K562 (cell line): ENCODE data around the gene IDUA. TPM values are rescaled to one million over a fixed set of nuclear protein-coding genes. Genes with fewer than 3 reads are reported as not detected.

Source experiments
- CC2D1A ChIP-seq: fragments of 450-650 bp; IDR thresholded peaks from 2 replicates; pipeline ENCODE4 v1.6.1; 2017; ENCODE audit warnings: mild to moderate bottlenecking
- MECOM ChIP-seq: fragments of 250-450 bp; sonication (Bioruptor Pico); IDR thresholded peaks from 2 replicates; pipeline ENCODE4 v1.8.0; 2022; ENCODE audit warnings: inconsistent platforms
- NR0B1 ChIP-seq: fragments of 450-650 bp; IDR thresholded peaks from one replicate; pipeline ENCODE4 v1.6.1; 2018; ENCODE audit warnings: mild to moderate bottlenecking, moderate library complexity; ENCODE audit not compliant: partially characterized antibody
- PHF8 ChIP-seq: fragments of 200-600 bp; sonication (generic); IDR thresholded peaks from 2 replicates; pipeline ENCODE4 v1.6.1; 2012; ENCODE audit warnings: mixed run types, mild to moderate bottlenecking, inconsistent platforms, low read length, moderate library complexity, borderline replicate concordance
- SETDB1 ChIP-seq: IDR thresholded peaks from one replicate; pipeline ENCODE4 v1.6.1; 2012; ENCODE audit warnings: low read length, control low read depth, inconsistent platforms
- SIN3B ChIP-seq: fragments of 450-650 bp; IDR thresholded peaks from 2 replicates; pipeline ENCODE4 v1.6.1; 2017; ENCODE audit warnings: low read depth, mild to moderate bottlenecking, moderate library complexity
- SOX6 ChIP-seq: fragments of 450-650 bp; IDR thresholded peaks from 2 replicates; pipeline ENCODE4 v1.6.1; 2014; ENCODE audit warnings: mild to moderate bottlenecking
- SRSF7 ChIP-seq: fragments of 200-400 bp; formaldehyde crosslinking; optimal IDR thresholded peaks from 2 replicates; pipeline ENCODE3; 2017; ENCODE audit warnings: mild to moderate bottlenecking, low read depth, low read length
- TCF15 ChIP-seq: fragments of 250-450 bp; sonication (Bioruptor Pico); IDR thresholded peaks from 2 replicates; pipeline ENCODE4 v1.8.0; 2022; ENCODE audit warnings: moderate library complexity, mild to moderate bottlenecking, inconsistent platforms
- TCF3 ChIP-seq: sonication (generic); formaldehyde crosslinking; IDR thresholded peaks from 2 replicates; pipeline ENCODE4 v1.4.0; 2020; ENCODE audit warnings: mild to moderate bottlenecking, missing genetic modification reagents
- UBTF ChIP-seq, 2 experiments: IDR thresholded peaks; 2 replicates each; pipeline ENCODE4 v1.6.1; 2012; ENCODE audit warnings: improper control_type of control experiment in 2 of 2, low read depth in 2 of 2, low read length in 2 of 2, borderline replicate concordance in 1 of 2
- ZNF263 ChIP-seq: sonication (generic); formaldehyde crosslinking; IDR thresholded peaks from 2 replicates; pipeline ENCODE4 v1.8.0; 2022; ENCODE audit warnings: mild to moderate bottlenecking, missing genetic modification reagents, borderline replicate concordance
- ZNF280A ChIP-seq: fragments of 450-650 bp; IDR thresholded peaks from 2 replicates; pipeline ENCODE4 v1.6.1; 2018; ENCODE audit warnings: mild to moderate bottlenecking, low read depth; ENCODE audit not compliant: partially characterized antibody
- polyA plus RNA-seq, 8 experiments: library from polyadenylated mRNA; depleted of rRNA in 4 of 8; stranded (reverse) in 5 of 8; unstranded in 3 of 8; fragments of >200 nt; fragmentation: Nextera tagmentation in 2 of 8; fragmentation: Illumina TruSeq in 1 of 8; extraction: Ambion mirVana in 2 of 8; extraction: Trizol in 1 of 8; gene quantifications; 2 replicates each; pipeline versions ENCODE4 v1.2.1 to v1.2.3, GENCODE V29; 2011 to 2014; ENCODE audit warnings: inconsistent platforms in 1 of 8, missing spikeins in 1 of 8
- total RNA-seq, 7 experiments: library from RNA; depleted of rRNA in 6 of 7; stranded (reverse); fragments of >200 nt in 6 of 7; fragmentation: Illumina TruSeq in 2 of 7; extraction: Trizol in 2 of 7; gene quantifications; 2 replicates each; pipeline versions ENCODE4 v1.2.1 to v1.2.3, GENCODE V29; 2011 to 2021; ENCODE audit warnings: low replicate concordance in 1 of 7
- TF ChIP-seq, protein P1 (sequence below), 2 experiments: fragments of 150-350 bp in 1 of 2; IDR thresholded peaks; 2 replicates each; pipeline ENCODE4 v1.6.1; 2012 to 2016; ENCODE audit warnings: low read depth in 2 of 2, low read length in 2 of 2, mild to moderate bottlenecking in 1 of 2, moderate library complexity in 1 of 2
- TF ChIP-seq, protein P2 (sequence below): fragments of 450-650 bp; IDR thresholded peaks from 2 replicates; pipeline ENCODE4 v1.7.0; 2016; ENCODE audit warnings: borderline replicate concordance

Gene IDUA
- total and polyA plus RNA-seq, 9 of the 15 experiments (the other 6 are each of a cell fraction or from before 2014, with no cell fraction given): 0.04 to 16.1 (median 1.2) TPM

DNA sequence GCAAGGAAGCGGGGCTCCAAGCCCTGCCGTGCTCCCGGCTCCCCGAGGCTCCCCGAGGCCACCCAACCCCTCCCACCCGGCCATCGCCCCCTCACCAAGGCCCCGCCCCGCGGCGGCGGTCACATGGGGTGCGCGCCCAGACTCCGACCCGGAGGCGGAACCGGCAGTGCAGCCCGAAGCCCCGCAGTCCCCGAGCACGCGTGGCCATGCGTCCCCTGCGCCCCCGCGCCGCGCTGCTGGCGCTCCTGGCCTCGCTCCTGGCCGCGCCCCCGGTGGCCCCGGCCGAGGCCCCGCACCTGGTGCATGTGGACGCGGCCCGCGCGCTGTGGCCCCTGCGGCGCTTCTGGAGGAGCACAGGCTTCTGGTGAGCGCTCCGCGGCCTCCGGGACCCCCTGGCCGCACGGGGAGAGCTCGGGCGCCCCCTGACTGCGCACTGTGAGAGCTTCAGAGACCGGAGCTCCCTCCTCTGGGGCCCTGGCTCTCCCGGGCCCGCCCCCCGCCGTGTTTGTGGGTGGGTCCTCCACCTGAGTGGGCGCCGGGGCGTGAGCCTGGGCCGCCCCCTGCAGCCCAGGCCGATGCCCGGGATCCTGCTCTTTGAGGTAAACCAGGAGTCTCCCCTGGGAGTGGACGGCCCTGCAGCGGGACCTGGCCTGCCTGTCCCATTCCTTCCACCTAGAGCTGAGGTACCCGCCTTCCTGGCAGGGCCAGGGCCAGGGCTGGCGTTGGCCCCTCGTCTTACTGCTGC, at the start of gene IDUA (continued):
- TF ChIP-seq, protein P1, sequence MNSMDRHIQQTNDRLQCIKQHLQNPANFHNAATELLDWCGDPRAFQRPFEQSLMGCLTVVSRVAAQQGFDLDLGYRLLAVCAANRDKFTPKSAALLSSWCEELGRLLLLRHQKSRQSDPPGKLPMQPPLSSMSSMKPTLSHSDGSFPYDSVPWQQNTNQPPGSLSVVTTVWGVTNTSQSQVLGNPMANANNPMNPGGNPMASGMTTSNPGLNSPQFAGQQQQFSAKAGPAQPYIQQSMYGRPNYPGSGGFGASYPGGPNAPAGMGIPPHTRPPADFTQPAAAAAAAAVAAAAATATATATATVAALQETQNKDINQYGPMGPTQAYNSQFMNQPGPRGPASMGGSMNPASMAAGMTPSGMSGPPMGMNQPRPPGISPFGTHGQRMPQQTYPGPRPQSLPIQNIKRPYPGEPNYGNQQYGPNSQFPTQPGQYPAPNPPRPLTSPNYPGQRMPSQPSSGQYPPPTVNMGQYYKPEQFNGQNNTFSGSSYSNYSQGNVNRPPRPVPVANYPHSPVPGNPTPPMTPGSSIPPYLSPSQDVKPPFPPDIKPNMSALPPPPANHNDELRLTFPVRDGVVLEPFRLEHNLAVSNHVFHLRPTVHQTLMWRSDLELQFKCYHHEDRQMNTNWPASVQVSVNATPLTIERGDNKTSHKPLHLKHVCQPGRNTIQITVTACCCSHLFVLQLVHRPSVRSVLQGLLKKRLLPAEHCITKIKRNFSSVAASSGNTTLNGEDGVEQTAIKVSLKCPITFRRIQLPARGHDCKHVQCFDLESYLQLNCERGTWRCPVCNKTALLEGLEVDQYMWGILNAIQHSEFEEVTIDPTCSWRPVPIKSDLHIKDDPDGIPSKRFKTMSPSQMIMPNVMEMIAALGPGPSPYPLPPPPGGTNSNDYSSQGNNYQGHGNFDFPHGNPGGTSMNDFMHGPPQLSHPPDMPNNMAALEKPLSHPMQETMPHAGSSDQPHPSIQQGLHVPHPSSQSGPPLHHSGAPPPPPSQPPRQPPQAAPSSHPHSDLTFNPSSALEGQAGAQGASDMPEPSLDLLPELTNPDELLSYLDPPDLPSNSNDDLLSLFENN (IDR thresholded peaks at IDR 0.05; ENCODE audit: low read depth in 2 of 2, low read length in 2 of 2): 0 out of 4 replicates have a peak, but pooled peaks of 1 of the 2 experiments have one; percentile 13
- TF ChIP-seq SIN3B: peak; percentile 80
- no peak for TF ChIP-seq MECOM (CRISPR knock-in tag)
- no peak for TF ChIP-seq SRSF7
- TF ChIP-seq ZNF263 (CRISPR knock-in tag): 0 out of 2 replicates have a peak, but pooled peaks have one; percentile 91
- TF ChIP-seq SETDB1: no peak
- no peak for TF ChIP-seq TCF15
- peak; percentile 82; the same call in 1 of the 2 replicates for TF ChIP-seq PHF8
- TF ChIP-seq, protein P2, sequence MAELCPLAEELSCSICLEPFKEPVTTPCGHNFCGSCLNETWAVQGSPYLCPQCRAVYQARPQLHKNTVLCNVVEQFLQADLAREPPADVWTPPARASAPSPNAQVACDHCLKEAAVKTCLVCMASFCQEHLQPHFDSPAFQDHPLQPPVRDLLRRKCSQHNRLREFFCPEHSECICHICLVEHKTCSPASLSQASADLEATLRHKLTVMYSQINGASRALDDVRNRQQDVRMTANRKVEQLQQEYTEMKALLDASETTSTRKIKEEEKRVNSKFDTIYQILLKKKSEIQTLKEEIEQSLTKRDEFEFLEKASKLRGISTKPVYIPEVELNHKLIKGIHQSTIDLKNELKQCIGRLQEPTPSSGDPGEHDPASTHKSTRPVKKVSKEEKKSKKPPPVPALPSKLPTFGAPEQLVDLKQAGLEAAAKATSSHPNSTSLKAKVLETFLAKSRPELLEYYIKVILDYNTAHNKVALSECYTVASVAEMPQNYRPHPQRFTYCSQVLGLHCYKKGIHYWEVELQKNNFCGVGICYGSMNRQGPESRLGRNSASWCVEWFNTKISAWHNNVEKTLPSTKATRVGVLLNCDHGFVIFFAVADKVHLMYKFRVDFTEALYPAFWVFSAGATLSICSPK: no peak
- TF ChIP-seq TCF3 (CRISPR knock-in tag): no peak
- no peak for TF ChIP-seq CC2D1A
- no peak for TF ChIP-seq UBTF (IDR thresholded peaks at IDR 0.05; ENCODE audit: borderline replicate concordance in 1 of 2, low read depth in 2 of 2, low read length in 2 of 2)
- TF ChIP-seq ZNF280A: no peak
- no peak for TF ChIP-seq NR0B1
- TF ChIP-seq SOX6: peak; percentile 38; the same call in 1 of the 2 replicates
